Measurements from ENCODE around the gene FOXP1. TPM values are rescaled to one million over a fixed set of nuclear protein-coding genes. Genes with fewer than 3 reads are reported as not detected.

Gene FOXP1
- total and polyA plus RNA-seq, 7 experiments from 2014 or later = 104 to 537 (median 444) TPM

GRCh38 chr3:71062037-71062932 is 521.2 kb downstream of the FOXP1 start:
- peaks cover 0 to 2% (median 0%) of the 10 kb centered on the region in 11 donors for H3K9me3 Mint-ChIP-seq
- peak overlapping the region; percentile 82 for H3K27ac ChIP-seq (ENCODE audit: low read depth, low read length)
- ChIA-PET POLR2A (interaction anchor here (0.6 to 6.3 kb wide), 15 partner anchors 8 to 520 kb away, joined by 3 to 48 read pairs (median 4); no protein-coding TSS in a partner anchor), CTCF (interaction anchor here (0.5 to 2.1 kb wide), 11 partner anchors 8 to 516 kb away, joined by 3 to 8 read pairs (median 3); no protein-coding TSS in a partner anchor)
- no peaks in the 10 kb centered on the region for H3K9me3 ChIP-seq (ENCODE audit: control insufficient read depth in 2 of 3, low read length in 3 of 3)
- no peaks in the 10 kb centered on the region for H3K27me3 ChIP-seq (ENCODE audit: control insufficient read depth in 2 of 2, insufficient read depth in 2 of 2, low read length in 2 of 2)
- H3K4me1 ChIP-seq (ENCODE audit: control insufficient read depth in 2 of 2, insufficient read depth in 2 of 2, low read length in 2 of 2) = peaks cover 57 to 59% of the 10 kb centered on the region in 2 donors
- DNase-seq (no peak), ATAC-seq (no peak)
- peaks cover 0 to 4% (median 0%) of the 10 kb centered on the region in 3 experiments for H3K36me3 ChIP-seq (ENCODE audit: control insufficient read depth in 2 of 3, insufficient read depth in 3 of 3, low read length in 3 of 3)
- H3K4me1 Mint-ChIP-seq = peaks cover 47 to 70% (median 68%) of the 10 kb centered on the region in 7 donors
- H3K27me3 Mint-ChIP-seq = peaks cover 0 to 1% (median 0%) of the 10 kb centered on the region in 5 donors
- peak overlapping the region in 1 of 9 donors; percentile 81 for H3K27ac Mint-ChIP-seq
- H3K4me3 ChIP-seq (ENCODE audit: low read length) = peak overlapping the region; percentile 74
- intact Hi-C loops (cut with micrococcal nuclease) = loop anchor here (1.0 to 10.0 kb wide), 7 partner anchors 12 to 1977 kb away; partner anchors contain the start of genes ARL6IP5 (in 1 of the 2) and UBA3 (in 1 of the 2)
- H3K36me3 Mint-ChIP-seq = peaks cover 0 to 2% (median 0%) of the 10 kb centered on the region in 5 donors
- H3K4me3 Mint-ChIP-seq = peak overlapping the region in 1 of 10 donors; percentile 85

- POLR2A ChIA-PET = interaction anchor here (0.9 to 6.3 kb wide), 10 partner anchors 9 to 521 kb away, joined by 3 to 48 read pairs (median 6); partner anchors contain the start of gene FOXP1
- H3K4me3 ChIP-seq (ENCODE audit: low read length) = peak overlapping the region; percentile 74
- peaks cover 0 to 2% (median 0%) of the 10 kb centered on the region in 5 donors for H3K36me3 Mint-ChIP-seq
Measured at GRCh38 chr3:71061581-71061980, 521.9 kb downstream of the FOXP1 start.

GRCh38 chr3:71061037-71061436 is 522.5 kb downstream of the FOXP1 start:
- H3K4me1 ChIP-seq (ENCODE audit: control insufficient read depth in 2 of 2, insufficient read depth in 2 of 2, low read length in 2 of 2) = peaks cover 55% of the 10 kb centered on the region in 2 donors
- H3K27me3 ChIP-seq (ENCODE audit: control insufficient read depth in 2 of 2, insufficient read depth in 2 of 2, low read length in 2 of 2) = no peaks in the 10 kb centered on the region
- intact Hi-C loops (cut with micrococcal nuclease) = loop anchor here (5.0 to 10.0 kb wide), 6 partner anchors 34 to 1976 kb away; partner anchors contain the start of genes ARL6IP5 (in 1 of the 2) and UBA3 (in 1 of the 2)
- ChIA-PET POLR2A (interaction anchor here (0.9 to 6.3 kb wide), 10 partner anchors 9 to 521 kb away, joined by 3 to 48 read pairs (median 6); partner anchors contain the start of gene FOXP1), CTCF (interaction anchor here (0.9 to 2.1 kb wide), 4 partner anchors 9 to 55 kb away, joined by 3 to 8 read pairs (median 4); no protein-coding TSS in a partner anchor)
- Mint-ChIP-seq H3K4me1 (peaks cover 39 to 70% (median 68%) of the 10 kb centered on the region in 7 donors), H3K27me3 (peaks cover 0 to 1% (median 0%) of the 10 kb centered on the region in 5 donors), H3K9me3 (peaks cover 0 to 2% (median 0%) of the 10 kb centered on the region in 11 donors), H3K36me3 (peaks cover 0 to 2% (median 0%) of the 10 kb centered on the region in 5 donors), H3K27ac (peak overlapping the region in 2 of 9 donors; percentile 52 to 81), H3K4me3 (peak overlapping the region in 3 of 10 donors; percentile 67 to 84 (median 67))
- H3K4me3 ChIP-seq (ENCODE audit: low read length) = peak overlapping the region; percentile 74
- H3K9me3 ChIP-seq (ENCODE audit: control insufficient read depth in 2 of 3, low read length in 3 of 3) = no peaks in the 10 kb centered on the region
- peaks cover 0 to 4% (median 0%) of the 10 kb centered on the region in 3 experiments for H3K36me3 ChIP-seq (ENCODE audit: control insufficient read depth in 2 of 3, insufficient read depth in 3 of 3, low read length in 3 of 3)
- ATAC-seq (no peak), DNase-seq (no peak)
- H3K27ac ChIP-seq (ENCODE audit: low read depth, low read length) = peak overlapping the region; percentile 82

More at GRCh38 chr3:71061581-71061980, 521.9 kb downstream of the FOXP1 start:
- H3K27me3 Mint-ChIP-seq = peaks cover 0 to 1% (median 0%) of the 10 kb centered on the region in 5 donors
- ATAC-seq = no peak
- Histone ChIP-seq H3K27ac (ENCODE audit: low read depth, low read length) (peak overlapping the region; percentile 82), H3K9me3 (ENCODE audit: control insufficient read depth in 2 of 3, low read length in 3 of 3) (no peaks in the 10 kb centered on the region), H3K4me1 (ENCODE audit: control insufficient read depth in 2 of 2, insufficient read depth in 2 of 2, low read length in 2 of 2) (peaks cover 55 to 59% of the 10 kb centered on the region in 2 donors), H3K36me3 (ENCODE audit: control insufficient read depth in 2 of 3, insufficient read depth in 3 of 3, low read length in 3 of 3) (peaks cover 0 to 4% (median 0%) of the 10 kb centered on the region in 3 experiments), H3K27me3 (ENCODE audit: control insufficient read depth in 2 of 2, insufficient read depth in 2 of 2, low read length in 2 of 2) (no peaks in the 10 kb centered on the region)
- DNase-seq = no peak
- peaks cover 0 to 2% (median 0%) of the 10 kb centered on the region in 11 donors for H3K9me3 Mint-ChIP-seq
- CTCF ChIA-PET = interaction anchor here (0.5 to 2.1 kb wide), 3 partner anchors 9 to 30 kb away, joined by 3 to 8 read pairs (median 3); no protein-coding TSS in a partner anchor
- H3K4me1 Mint-ChIP-seq = peaks cover 42 to 70% (median 68%) of the 10 kb centered on the region in 7 donors
- peak overlapping the region in 1 of 10 donors; percentile 85 for H3K4me3 Mint-ChIP-seq
- intact Hi-C loops (cut with micrococcal nuclease) = loop anchor here (5.0 to 10.0 kb wide), 6 partner anchors 34 to 1977 kb away; partner anchors contain the start of genes ARL6IP5 (in 1 of the 2) and UBA3 (in 1 of the 2)
- peak overlapping the region in 1 of 9 donors; percentile 81 for H3K27ac Mint-ChIP-seq

- DNase-seq = peak in 5 of 9 donors; percentile 46 to 72 (median 52)
- peaks cover 0 to 1% (median 0%) of the 10 kb centered on the region in 5 donors for H3K27me3 Mint-ChIP-seq
Measured at GRCh38 chr3:71060536-71060935, 523.0 kb downstream of the FOXP1 start.

GRCh38 chr3:71057526-71057894 is 526.0 kb downstream of the FOXP1 start:
- ChIA-PET CTCF (interaction anchor here (0.6 to 1.5 kb wide), 3 partner anchors 19 to 245 kb away, joined by 3 to 7 read pairs (median 4); no protein-coding TSS in a partner anchor), POLR2A (interaction anchor here (0.7 to 1.7 kb wide), 4 partner anchors 12 to 60 kb away, joined by 3 to 5 read pairs (median 4); no protein-coding TSS in a partner anchor)
- H3K4me3 ChIP-seq (ENCODE audit: low read length) = peak overlapping the region; percentile 24
- H3K36me3 ChIP-seq (ENCODE audit: control insufficient read depth in 2 of 3, insufficient read depth in 3 of 3, low read length in 3 of 3) = peaks cover 0 to 21% (median 0%) of the 10 kb centered on the region in 3 experiments
- H3K9me3 ChIP-seq (ENCODE audit: control insufficient read depth in 2 of 3, low read length in 3 of 3) = no peaks in the 10 kb centered on the region
- H3K9me3 Mint-ChIP-seq = no peaks in the 10 kb centered on the region
- peaks cover 8 to 19% (median 16%) of the 10 kb centered on the region in 5 donors for H3K36me3 Mint-ChIP-seq
- peaks cover 0 to 1% (median 0%) of the 10 kb centered on the region in 5 donors for H3K27me3 Mint-ChIP-seq
- intact Hi-C loops (cut with micrococcal nuclease) = loop anchor here in 1 of 2 donors (1.0 kb wide), 1 partner anchor 8 kb away; no protein-coding TSS in a partner anchor
- peak overlapping the region in 8 of 10 donors; percentile 47 to 87 (median 76) for H3K4me3 Mint-ChIP-seq
- H3K27me3 ChIP-seq (ENCODE audit: control insufficient read depth in 2 of 2, insufficient read depth in 2 of 2, low read length in 2 of 2) = no peaks in the 10 kb centered on the region
- peaks cover 64 to 100% (median 99%) of the 10 kb centered on the region in 7 donors for H3K4me1 Mint-ChIP-seq
- H3K27ac ChIP-seq (ENCODE audit: low read depth, low read length) = peak overlapping the region; percentile 82
- ATAC-seq (peak; percentile 20), DNase-seq (no peak)
- H3K27ac Mint-ChIP-seq = peak overlapping the region in 5 of 9 donors; percentile 67 to 94 (median 91)
- peaks cover 52 to 90% of the 10 kb centered on the region in 2 donors for H3K4me1 ChIP-seq (ENCODE audit: control insufficient read depth in 2 of 2, insufficient read depth in 2 of 2, low read length in 2 of 2)

More at GRCh38 chr3:71060536-71060935, 523.0 kb downstream of the FOXP1 start:
- Mint-ChIP-seq H3K27ac (peak overlapping the region in 2 of 9 donors; percentile 52 to 81), H3K4me3 (peak overlapping the region in 3 of 10 donors; percentile 67 to 84 (median 67)), H3K36me3 (peaks cover 0 to 6% (median 0%) of the 10 kb centered on the region in 5 donors), H3K4me1 (peaks cover 41 to 70% (median 69%) of the 10 kb centered on the region in 7 donors), H3K9me3 (peaks cover 0 to 2% (median 0%) of the 10 kb centered on the region in 11 donors)
- Histone ChIP-seq H3K36me3 (ENCODE audit: control insufficient read depth in 2 of 3, insufficient read depth in 3 of 3, low read length in 3 of 3) (peaks cover 0 to 4% (median 0%) of the 10 kb centered on the region in 3 experiments), H3K4me3 (ENCODE audit: low read length) (peak overlapping the region; percentile 74), H3K4me1 (ENCODE audit: control insufficient read depth in 2 of 2, insufficient read depth in 2 of 2, low read length in 2 of 2) (peaks cover 50 to 60% of the 10 kb centered on the region in 2 donors), H3K9me3 (ENCODE audit: control insufficient read depth in 2 of 3, low read length in 3 of 3) (no peaks in the 10 kb centered on the region), H3K27ac (ENCODE audit: low read depth, low read length) (peak overlapping the region; percentile 82), H3K27me3 (ENCODE audit: control insufficient read depth in 2 of 2, insufficient read depth in 2 of 2, low read length in 2 of 2) (no peaks in the 10 kb centered on the region)
- CTCF ChIA-PET = interaction anchor here (0.9 to 2.1 kb wide), 5 partner anchors 9 to 70 kb away, joined by 3 to 8 read pairs (median 4); no protein-coding TSS in a partner anchor
- POLR2A ChIA-PET = interaction anchor here (0.7 to 6.3 kb wide), 10 partner anchors 8 to 522 kb away, joined by 3 to 48 read pairs (median 4); partner anchors contain the start of gene FOXP1
- no peak for ATAC-seq
- intact Hi-C loops (cut with micrococcal nuclease) = loop anchor here (5.0 to 10.0 kb wide), 6 partner anchors 33 to 1976 kb away; partner anchors contain the start of genes ARL6IP5 (in 1 of the 2) and UBA3 (in 1 of the 2)

All from naive thymus-derived CD4-positive, alpha-beta T cell (primary cell).